GM12878 (cell line): ENCODE results near the gene ACTR1A. TPM values are rescaled to one million over a fixed set of nuclear protein-coding genes. Genes with fewer than 3 reads are reported as not detected.
"Not testable (repeated sequence)": the region's sequence is repeated elsewhere in the genome, so short reads cannot be mapped to it uniquely, and the experiment has no call there.

ENCODE experiments used
- ATAC-seq: fragments of 200-7000 bp; cut with Tn5 transposase; 3 replicates; pipeline ENCODE4 v1.9.1; 2020; ENCODE audit warnings: mild to moderate bottlenecking, moderate library complexity
- BruUV-seq: library from RNA; stranded (reverse); fragments of 400-500 nt; replicated peaks from 2 replicates; lab custom pipeline; 2021; lab: Mats Ljungman, UMichigan
- CTCF ChIA-PET: fragments of 300-600 bp; sonication (Branson Sonifier 250); formaldehyde crosslinking; extraction: SDS; loops from one replicate; lab custom pipeline; 2021; ENCODE audit warnings: inconsistent platforms; lab: Yijun Ruan, JAX
- POLR2A ChIA-PET: fragments of 350-600 bp; formaldehyde crosslinking; extraction: SDS; loops from one replicate; lab custom pipeline; 2021; ENCODE audit warnings: inconsistent platforms; lab: Charles Lee
- RAD21 ChIA-PET: fragments of 300-600 bp; sonication (Branson Sonifier 250); formaldehyde crosslinking; loops from one replicate; lab custom pipeline; 2023; ENCODE audit warnings: antibody characterized with exemption; ENCODE audit not compliant: unreplicated experiment; lab: Charles Lee
- SMC1A ChIA-PET: fragments of 300-600 bp; sonication (Branson Sonifier 250); formaldehyde crosslinking; loops from one replicate; lab custom pipeline; 2023; ENCODE audit not compliant: unreplicated experiment, uncharacterized antibody; lab: Charles Lee
- DNase-seq: peaks from one replicate; pipeline ENCODE4 v3.0.0-alpha.2; 2011; ENCODE audit warnings: low read depth, low spot score
- FAIRE-seq: peaks from 3 replicates; lab custom pipeline; 2011; peaks lifted over from hg19 to GRCh38; lab: Jason Lieb, UNC
- H2AFZ ChIP-seq: 2 replicates; pipeline ENCODE4 v1.6.0; 2011; ENCODE audit warnings: low read depth, low read length, control low read depth; ENCODE audit not compliant: control insufficient read depth
- H3K27ac ChIP-seq: 2 replicates; pipeline ENCODE4 v1.5.1; 2011; ENCODE audit warnings: control low read depth; ENCODE audit not compliant: control insufficient read depth, insufficient read depth
- H3K27me3 ChIP-seq, 2 experiments: replicated peaks in 1 of 2; 2 replicates each; pipeline versions ENCODE4 v1.6.0 to v1.6.1; 2011; ENCODE audit warnings: low read length in 1 of 2; ENCODE audit not compliant: control insufficient read depth in 2 of 2, insufficient read depth in 2 of 2
- H3K36me3 ChIP-seq, 2 experiments: 2 replicates each; pipeline ENCODE4 v1.5.1; 2011; ENCODE audit warnings: low read length in 1 of 2; ENCODE audit not compliant: control insufficient read depth in 2 of 2, insufficient read depth in 2 of 2
- H3K4me1 ChIP-seq: 2 replicates; pipeline ENCODE4 v1.6.1; 2011; ENCODE audit warnings: mild to moderate bottlenecking, low read length, moderate library complexity, mixed read lengths; ENCODE audit not compliant: control insufficient read depth, insufficient read depth
- H3K4me2 ChIP-seq: 2 replicates; pipeline ENCODE4 v1.6.0; 2011; ENCODE audit warnings: control low read depth; ENCODE audit not compliant: control insufficient read depth, insufficient read depth
- H3K4me3 ChIP-seq: fragments of 200-600 bp; sonication (generic); 2 replicates; pipeline ENCODE4 v1.5.1; 2016
- H3K79me2 ChIP-seq: 2 replicates; pipeline ENCODE4 v1.6.0; 2011; ENCODE audit warnings: low read length; ENCODE audit not compliant: control insufficient read depth, insufficient read depth
- H3K9ac ChIP-seq: 2 replicates; pipeline ENCODE4 v1.8.0; 2011; ENCODE audit warnings: low read length, control low read depth, mixed read lengths; ENCODE audit not compliant: control insufficient read depth, insufficient read depth
- H3K9me3 ChIP-seq: replicated peaks from 3 replicates; pipeline ENCODE4 v1.5.1; 2011; ENCODE audit warnings: mild to moderate bottlenecking, low read length; ENCODE audit not compliant: control insufficient read depth, insufficient read depth
- H4K20me1 ChIP-seq: 2 replicates; pipeline ENCODE4 v1.6.0; 2011; ENCODE audit not compliant: control insufficient read depth, insufficient read depth
- BACH1 ChIP-seq: fragments of 450-650 bp; IDR thresholded peaks from 2 replicates; pipeline ENCODE4 v1.6.1; 2017; ENCODE audit warnings: mild to moderate bottlenecking, borderline replicate concordance
- BHLHE40 ChIP-seq, 2 experiments: fragments of 450-650 bp in 1 of 2; IDR thresholded peaks; 2 replicates each; pipeline ENCODE4 v1.6.1; 2011 to 2017; ENCODE audit warnings: low read depth in 2 of 2, borderline replicate concordance in 1 of 2, improper control_type of control experiment in 1 of 2, low read length in 1 of 2, mild to moderate bottlenecking in 1 of 2
- CBX5 ChIP-seq: sonication (generic); IDR thresholded peaks from 2 replicates; pipeline ENCODE4 v1.6.1; 2016; ENCODE audit warnings: low read depth, moderate library complexity, mild to moderate bottlenecking, inconsistent platforms
- CEBPB ChIP-seq, 2 experiments: fragments of 150-350 bp in 1 of 2; IDR thresholded peaks; 2 replicates each; pipeline ENCODE4 v1.6.1; 2012 to 2014; ENCODE audit warnings: low read depth in 2 of 2, low read length in 2 of 2, borderline replicate concordance in 1 of 2, inconsistent platforms in 1 of 2
- ESRRA ChIP-seq: IDR thresholded peaks from 2 replicates; pipeline ENCODE4 v1.6.1; 2012; ENCODE audit warnings: mild to moderate bottlenecking, low read length, improper control_type of control experiment
- MAX ChIP-seq: IDR thresholded peaks from 2 replicates; pipeline ENCODE4 v1.6.1; 2012; ENCODE audit warnings: low read depth, low read length, improper control_type of control experiment
- MYC ChIP-seq: IDR thresholded peaks from 2 replicates; pipeline ENCODE4 v1.6.1; 2011; ENCODE audit warnings: mild to moderate bottlenecking, low read length, moderate library complexity, inconsistent platforms; ENCODE audit not compliant: insufficient read depth, insufficient replicate concordance, insufficient read length, severe bottlenecking
- STAT1 ChIP-seq: fragments of 450-650 bp; conservative IDR thresholded peaks from 2 replicates; pipeline ENCODE4 v1.6.1; 2014; ENCODE audit warnings: antibody characterized with exemption, mild to moderate bottlenecking
- SUPT20H ChIP-seq: IDR thresholded peaks from 2 replicates; pipeline ENCODE4 v1.6.1; 2011; ENCODE audit warnings: low read depth, mild to moderate bottlenecking, low read length, moderate library complexity, borderline replicate concordance; ENCODE audit not compliant: control insufficient read depth
- YBX1 ChIP-seq: fragments of 450-650 bp; IDR thresholded peaks from 2 replicates; pipeline ENCODE4 v1.6.1; 2016; ENCODE audit warnings: antibody characterized with exemption
- ZNF274 ChIP-seq: IDR thresholded peaks from one replicate; pipeline ENCODE4 v1.8.0; 2011; ENCODE audit not compliant: insufficient read length, insufficient read depth
- WGBS: methylation state at CpG from one replicate; pipeline ENCODE4 v1.1.6; 2016; ENCODE audit warnings: low lambda C conversion rate; ENCODE audit not compliant: insufficient replicate concordance, insufficient coverage; ENCODE audit errors: missing lambda C conversion rate; 5-methylcytosine and 5-hydroxymethylcytosine counted together
- in situ Hi-C: fragments of 300-500 bp; cut with MboI; formaldehyde crosslinking; loops from 9 replicates; pipeline ENCODE4 v1.14.3; 2018; ENCODE audit warnings: mixed read lengths
- intact Hi-C: fragments of 100-400 bp; cut with micrococcal nuclease; formaldehyde crosslinking; loops from one replicate; pipeline ENCODE4 v1.14.2; 2022; ENCODE audit not compliant: unreplicated experiment
- polyA plus RNA-seq, 11 experiments: library from polyadenylated mRNA; depleted of rRNA in 4 of 11; unstranded in 6 of 11; stranded (reverse) in 5 of 11; fragments of >200 nt; fragmentation: Nextera tagmentation in 4 of 11; fragmentation: Illumina TruSeq in 1 of 11; extraction: Ambion mirVana in 4 of 11; extraction: Trizol in 1 of 11; gene quantifications; 1 replicate in 1 of 11; 2 replicates in 10 of 11; pipeline versions ENCODE4 v1.2.1 to v1.2.3, GENCODE V29; 2011 to 2016; ENCODE audit warnings: inconsistent platforms in 2 of 11, missing spikeins in 2 of 11, low read depth in 1 of 11
- total RNA-seq, 4 experiments: library from RNA; depleted of rRNA in 3 of 4; stranded (reverse); fragments of >200 nt in 3 of 4; fragmentation: Illumina TruSeq in 1 of 4; extraction: Trizol in 1 of 4; gene quantifications; 2 replicates each; pipeline versions ENCODE4 v1.2.1 to v1.2.3, GENCODE V29; 2013 to 2021
- TF ChIP-seq, protein P1 (sequence below): fragments of 450-650 bp; IDR thresholded peaks from 2 replicates; pipeline ENCODE4 v1.6.1; 2016; ENCODE audit warnings: mild to moderate bottlenecking

The ACTR1A gene
- total and polyA plus RNA-seq, 10 of the 15 experiments (the other 5 are each of a cell fraction or from before 2014, with no cell fraction given) = 43.0 to 110 (median 78.9) TPM

GRCh38 chr10:102535481-102536147, 33.1 kb upstream of the ACTR1A start:
- no peak overlapping the region for H3K27ac ChIP-seq
- BruUV-seq = no TSS peak
- H3K9me3 ChIP-seq = no peaks in the 10 kb centered on the region
- H3K9ac ChIP-seq = no peak overlapping the region
- no peak for ATAC-seq
- FAIRE-seq = no peak
- H3K36me3 ChIP-seq = no peaks in the 10 kb centered on the region
- ChIA-PET POLR2A (interaction anchor here (0.5 to 1.1 kb wide), 3 partner anchors 24 to 233 kb away, joined by 3 to 5 read pairs (median 5); no protein-coding TSS in a partner anchor), RAD21 (no interaction called here), SMC1A (interaction anchor here (0.6 kb wide), 1 partner anchor 180 kb away, joined by 3 read pairs; no protein-coding TSS in a partner anchor), CTCF (no interaction called here)
- no peaks in the 10 kb centered on the region for H3K79me2 ChIP-seq
- no peak overlapping the region for H3K4me3 ChIP-seq
- no peaks in the 10 kb centered on the region for H4K20me1 ChIP-seq
- TF ChIP-seq MYC = no peak
- TF ChIP-seq BHLHE40 (IDR thresholded peaks at IDR 0.05; ENCODE audit: borderline replicate concordance in 1 of 2, low read depth in 2 of 2, low read length in 1 of 2) = no peak
- no peak for TF ChIP-seq ESRRA
- TF ChIP-seq YBX1 = no peak
- TF ChIP-seq SUPT20H = no peak
- TF ChIP-seq CBX5 = no peak
- TF ChIP-seq STAT1 = no peak
- no peak for TF ChIP-seq BACH1
- TF ChIP-seq, protein P1, sequence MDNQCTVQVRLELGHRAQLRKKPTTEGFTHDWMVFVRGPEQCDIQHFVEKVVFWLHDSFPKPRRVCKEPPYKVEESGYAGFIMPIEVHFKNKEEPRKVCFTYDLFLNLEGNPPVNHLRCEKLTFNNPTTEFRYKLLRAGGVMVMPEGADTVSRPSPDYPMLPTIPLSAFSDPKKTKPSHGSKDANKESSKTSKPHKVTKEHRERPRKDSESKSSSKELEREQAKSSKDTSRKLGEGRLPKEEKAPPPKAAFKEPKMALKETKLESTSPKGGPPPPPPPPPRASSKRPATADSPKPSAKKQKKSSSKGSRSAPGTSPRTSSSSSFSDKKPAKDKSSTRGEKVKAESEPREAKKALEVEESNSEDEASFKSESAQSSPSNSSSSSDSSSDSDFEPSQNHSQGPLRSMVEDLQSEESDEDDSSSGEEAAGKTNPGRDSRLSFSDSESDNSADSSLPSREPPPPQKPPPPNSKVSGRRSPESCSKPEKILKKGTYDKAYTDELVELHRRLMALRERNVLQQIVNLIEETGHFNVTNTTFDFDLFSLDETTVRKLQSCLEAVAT = no peak
- no peak for TF ChIP-seq ZNF274
- TF ChIP-seq MAX = no peak
- no peak for TF ChIP-seq CEBPB (IDR thresholded peaks at IDR 0.05; ENCODE audit: borderline replicate concordance in 1 of 2, low read depth in 2 of 2, low read length in 2 of 2)
- 85% methylated on average over 7 of the region's 7 CpGs for WGBS
- no peak for DNase-seq
- H3K27me3 ChIP-seq = no peaks in the 10 kb centered on the region
- peaks cover 20% of the 10 kb centered on the region for H3K4me1 ChIP-seq
- in situ Hi-C loops = no loop called here
- intact Hi-C loops = no loop called here
- H3K4me2 ChIP-seq = no peak overlapping the region
- no peak overlapping the region for H2AFZ ChIP-seq

- BruUV-seq, DNase-seq, H4K20me1 ChIP-seq, ATAC-seq, H3K4me2 ChIP-seq, in situ Hi-C loops, H2AFZ ChIP-seq, H3K4me3 ChIP-seq, intact Hi-C loops, H3K27ac ChIP-seq, SMC1A ChIA-PET, CTCF ChIA-PET, H3K9ac ChIP-seq, RAD21 ChIA-PET, H3K36me3 ChIP-seq, H3K79me2 ChIP-seq, FAIRE-seq, H3K9me3 ChIP-seq, H3K27me3 ChIP-seq: not testable (repeated sequence)
- WGBS = 86% methylated on average over 9 of the region's 9 CpGs
- H3K4me1 ChIP-seq = peaks cover 20% of the 10 kb centered on the region
- POLR2A ChIA-PET = interaction anchor here (0.5 to 1.1 kb wide), 2 partner anchors 23 to 212 kb away, joined by 5 read pairs; no protein-coding TSS in a partner anchor
Observed at GRCh38 chr10:102534966-102535365, 32.5 kb upstream of the ACTR1A start.
